ENCODE measurements around the gene GGCT.
A peak's percentile ranks its signal among the peaks of the same experiment; 100 is the strongest.

Gene GGCT

DNA sequence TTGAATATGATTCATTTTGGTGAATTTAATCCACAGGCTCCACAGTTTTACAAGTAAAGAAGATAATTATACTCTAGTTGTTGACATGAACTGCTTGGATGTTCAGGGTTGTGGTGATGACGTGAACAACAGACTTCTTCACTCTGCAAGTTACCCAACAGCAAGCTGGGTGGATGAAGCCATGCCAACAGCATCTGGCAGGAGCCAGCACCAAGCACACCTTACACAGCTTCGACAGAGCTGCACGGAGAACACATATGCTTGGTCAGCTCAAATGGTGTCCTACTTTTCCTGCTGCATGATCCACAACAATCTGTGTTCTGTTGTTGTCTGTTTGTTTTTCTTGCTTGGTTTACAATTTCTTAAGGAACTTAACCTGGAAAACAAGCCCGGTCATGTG lies 35.8 kb downstream of the GGCT start:
- peak in 2 of 42 donors; percentile 31 to 37 for DNase-seq
- intact Hi-C loops (cut with DNase I) = no loop called here

GRCh38 chr7:30468041-30468440 lies 36.6 kb downstream of the GGCT start:
- intact Hi-C loops (cut with DNase I) = no loop called here

DNA sequence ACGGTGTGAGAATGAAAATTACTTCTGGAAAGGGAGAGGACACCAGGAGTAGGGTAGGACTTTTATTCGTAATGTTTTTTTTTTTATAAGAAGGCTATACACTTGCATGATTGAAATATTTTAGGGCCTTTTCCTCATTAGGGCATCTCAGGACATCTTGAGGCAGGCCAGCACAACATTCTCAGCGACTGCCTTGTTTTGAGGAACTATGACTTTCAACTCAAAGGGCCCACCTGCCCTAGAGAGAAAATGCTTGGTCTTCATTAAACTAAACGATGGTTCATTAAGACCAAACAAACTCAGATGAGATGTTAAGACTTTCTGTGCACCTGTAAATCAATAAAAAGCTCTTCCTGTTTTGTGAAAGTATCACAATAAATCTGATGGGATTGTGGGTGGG lies 37.4 kb downstream of the GGCT start:
- peak in 1 of 42 donors; percentile 10 for DNase-seq
- intact Hi-C loops (cut with DNase I) = no loop called here

More at GRCh38 chr7:30468041-30468440, 36.6 kb downstream of the GGCT start:
- DNase-seq = peak in 1 of 42 donors; percentile 12

DNA sequence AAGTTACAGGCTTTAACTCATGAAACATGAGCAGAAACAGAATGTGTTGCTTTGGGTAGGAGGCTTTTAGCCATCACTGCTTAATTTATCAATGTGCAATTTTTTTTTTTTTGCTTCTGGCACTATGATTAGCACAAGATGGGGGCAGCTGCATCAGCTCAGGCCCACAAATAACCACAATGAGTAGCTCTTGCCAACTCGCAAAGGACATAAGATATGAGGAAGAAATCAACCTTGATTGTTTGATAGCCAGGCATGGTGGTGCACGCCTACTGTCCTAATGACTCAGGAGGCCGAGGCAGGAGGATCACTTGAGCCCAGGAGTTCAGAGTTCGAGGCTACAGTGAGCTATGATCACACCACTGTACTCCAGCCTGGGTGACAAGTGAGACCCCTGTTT lies 38.4 kb downstream of the GGCT start:
- no peak for DNase-seq
- intact Hi-C loops (cut with DNase I) = no loop called here

GRCh38 chr7:30465811-30466180 lies 38.8 kb downstream of the GGCT start:
- intact Hi-C loops (cut with DNase I) = no loop called here
- no peak for DNase-seq

DNA sequence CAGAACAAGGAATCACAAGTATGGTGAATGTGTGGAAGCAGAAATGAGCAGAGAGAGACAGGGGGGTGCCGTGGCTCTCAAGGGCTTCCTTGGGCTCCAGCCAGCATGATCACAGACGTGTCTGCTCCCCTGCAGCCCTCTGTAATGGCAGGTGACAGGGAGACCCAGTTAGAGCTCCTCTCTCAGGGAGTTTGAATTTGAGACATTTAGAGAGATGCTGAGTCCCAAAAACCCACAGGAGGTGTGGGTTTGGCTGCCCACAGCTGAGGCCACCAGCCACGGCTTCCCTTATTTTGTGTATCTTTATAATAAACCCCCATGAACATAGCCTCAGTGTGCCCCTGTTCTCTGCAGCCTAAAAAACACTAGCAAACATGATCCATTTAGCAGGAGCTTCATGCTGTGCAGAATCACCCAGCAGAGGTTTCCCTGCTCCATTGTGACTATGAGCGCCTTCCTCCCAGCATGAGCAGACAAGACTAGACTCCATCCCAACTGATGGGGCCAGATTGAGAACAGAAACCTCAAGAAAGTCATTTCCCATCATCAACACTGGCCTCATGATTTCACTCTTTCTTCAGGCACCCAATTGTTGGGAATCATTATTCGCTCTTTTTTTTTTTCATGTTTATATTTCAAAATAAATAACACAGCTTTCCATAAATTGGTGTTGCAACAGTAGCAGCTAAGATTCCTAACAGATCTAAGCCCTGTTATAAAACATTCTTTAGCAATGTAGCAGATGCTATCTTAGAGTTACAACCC lies 39.4 kb downstream of the GGCT start:
- intact Hi-C loops (cut with DNase I) = no loop called here
- no peak for DNase-seq

DNA sequence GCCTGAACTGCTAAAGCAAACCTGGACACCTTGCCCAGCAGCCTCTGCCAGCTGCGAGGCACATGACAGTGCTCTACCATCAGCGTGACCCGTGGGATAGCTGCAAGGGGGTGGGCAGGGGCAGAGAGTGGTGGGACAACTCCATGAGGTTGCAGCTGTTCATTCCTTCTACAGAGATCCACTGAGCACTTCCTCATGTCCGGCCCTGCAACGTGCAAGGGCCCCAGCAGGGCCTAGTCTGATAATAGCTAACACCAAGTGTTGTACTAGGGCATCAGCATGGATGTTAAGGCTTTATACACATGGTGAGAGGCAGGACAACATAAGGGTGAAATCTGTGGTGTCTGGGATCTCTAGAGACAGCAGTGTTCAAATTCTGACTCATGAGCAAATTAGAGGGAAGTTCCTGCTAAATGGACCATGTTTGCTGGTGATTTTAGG lies 40.4 kb downstream of the GGCT start:
- DNase-seq = no peak
- intact Hi-C loops (cut with DNase I) = no loop called here

DNA sequence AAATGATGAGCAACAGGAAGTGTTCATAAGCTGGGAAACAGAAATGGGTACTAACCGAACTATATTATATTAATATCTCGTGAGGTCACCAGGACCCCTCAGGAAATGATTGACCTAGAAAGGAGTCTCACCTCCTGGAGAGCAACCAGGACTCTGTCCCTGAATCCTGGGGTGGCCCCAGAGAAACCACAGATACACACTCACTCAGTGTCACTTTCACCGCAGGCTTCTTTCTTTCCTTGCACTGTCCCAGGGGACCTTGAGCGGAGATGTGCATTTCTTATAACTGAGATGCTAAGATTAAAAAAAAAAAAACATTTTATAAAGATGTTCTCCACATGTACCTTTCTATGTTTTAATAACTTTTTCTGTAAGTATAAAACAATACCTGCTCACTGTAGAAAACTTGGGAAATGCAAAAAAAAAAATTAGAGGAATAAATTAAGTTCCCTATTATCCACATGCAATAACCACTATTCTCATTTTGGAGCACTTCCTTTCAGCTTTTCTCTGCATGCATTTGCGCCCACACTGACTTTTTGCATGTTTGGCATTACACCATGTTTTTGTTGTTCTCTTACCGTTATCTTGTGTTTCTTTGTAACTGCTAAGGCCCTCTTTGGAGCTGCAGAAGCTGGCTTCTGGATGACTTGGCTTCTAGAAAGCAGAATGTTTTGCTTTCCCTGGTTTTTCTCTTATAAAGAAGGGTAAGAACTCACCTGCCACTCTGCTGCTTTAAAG lies 41.1 kb downstream of the GGCT start:
- intact Hi-C loops (cut with DNase I) = no loop called here
- no peak for DNase-seq

- intact Hi-C loops (cut with DNase I) = no loop called here
- no peak for DNase-seq
Measured at GRCh38 chr7:30462179-30462578, 42.5 kb downstream of the GGCT start.

- intact Hi-C loops (cut with DNase I) = no loop called here
- DNase-seq = no peak
Measured at GRCh38 chr7:30460246-30460633, 44.4 kb downstream of the GGCT start.

GRCh38 chr7:30459591-30460245 lies 44.9 kb downstream of the GGCT start:
- intact Hi-C loops (cut with DNase I) = no loop called here
- peak in 3 of 42 donors; percentile 32 to 54 (median 47) for DNase-seq

GRCh38 chr7:30458311-30458710 lies 46.3 kb downstream of the GGCT start:
- intact Hi-C loops (cut with DNase I) = no loop called here
- no peak for DNase-seq

GRCh38 chr7:30453921-30454320 lies 50.7 kb downstream of the GGCT start:
- DNase-seq = no peak
- intact Hi-C loops (cut with DNase I) = no loop called here

DNA sequence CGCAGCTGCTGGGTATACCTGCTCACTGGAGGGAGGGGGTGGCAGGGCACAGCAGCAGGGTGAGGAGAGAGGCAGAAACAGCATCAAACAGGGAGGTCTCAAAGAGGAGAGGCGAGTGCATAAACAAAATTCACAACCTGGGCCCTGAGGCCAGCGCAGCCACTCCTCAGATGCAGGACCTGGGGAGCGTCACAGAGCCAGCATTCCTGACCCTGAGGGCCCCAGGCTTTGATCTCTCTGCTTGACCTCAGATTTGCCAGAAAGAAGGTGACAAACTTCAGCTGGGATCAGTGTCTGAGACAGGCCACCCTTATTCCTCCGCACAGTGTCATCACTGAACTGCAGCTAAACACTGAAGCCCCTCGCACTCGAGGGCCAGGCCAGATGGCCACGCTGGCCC lies 51.6 kb downstream of the GGCT start:
- intact Hi-C loops (cut with DNase I) = no loop called here
- no peak for DNase-seq

- intact Hi-C loops (cut with DNase I) = no loop called here
- DNase-seq = peak in 1 of 42 donors; percentile 32
Measured at GRCh38 chr7:30452280-30452930, 52.2 kb downstream of the GGCT start.

GRCh38 chr7:30451539-30452279 lies 52.9 kb downstream of the GGCT start:
- intact Hi-C loops (cut with DNase I) = no loop called here
- peak in 1 of 42 donors; percentile 36 for DNase-seq

GRCh38 chr7:30450983-30451497 lies 53.6 kb downstream of the GGCT start:
- intact Hi-C loops (cut with DNase I) = no loop called here
- peak in 1 of 42 donors; percentile 18 for DNase-seq

- no peak for DNase-seq
- intact Hi-C loops (cut with DNase I) = no loop called here
Measured at GRCh38 chr7:30450240-30450982, 54.2 kb downstream of the GGCT start.
